ENCODE data around the gene HK1. TPM values are rescaled to one million over a fixed set of nuclear protein-coding genes. Genes with fewer than 3 reads are reported as not detected.

HK1 gene
- total RNA-seq, 1 donor from 2014 or later = 168 TPM

DNA sequence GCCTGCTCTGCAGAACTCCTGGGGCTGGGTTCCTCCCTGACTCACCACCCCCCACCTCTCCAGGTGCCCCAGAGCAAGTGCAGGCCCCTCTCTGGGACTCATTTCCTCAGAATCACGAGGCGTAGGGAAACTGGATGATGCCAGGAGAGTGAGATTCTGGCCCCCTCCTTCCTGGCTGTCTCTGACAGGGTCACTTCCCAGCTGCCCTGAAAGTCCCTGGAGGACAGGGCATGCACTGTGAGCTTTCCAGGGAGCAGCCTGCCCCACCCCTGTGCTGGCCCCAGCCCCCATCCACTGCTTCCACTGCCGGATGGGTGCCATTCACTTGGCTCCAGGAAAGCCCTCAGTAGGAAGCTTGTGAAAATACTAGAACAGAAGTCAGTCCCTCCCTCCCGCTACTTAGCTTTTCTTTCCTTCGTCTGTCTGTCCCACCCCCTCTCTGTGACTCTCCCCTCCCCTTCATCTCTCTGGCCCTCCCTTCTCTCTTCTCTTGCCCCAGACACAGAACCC lies 128.1 kb downstream of the HK1 start:
- DNase-seq (peak; percentile 79), ATAC-seq (ENCODE audit: poor library complexity) (peak; percentile 19)
- intact Hi-C loops (cut with DNase I) = no loop called here

GRCh38 chr10:69406816-69407580 lies 128.7 kb downstream of the HK1 start:
- DNase-seq = no peak
- intact Hi-C loops (cut with DNase I) = no loop called here
- no peak for ATAC-seq (ENCODE audit: poor library complexity)

GRCh38 chr10:69407621-69408301 lies 129.5 kb downstream of the HK1 start:
- intact Hi-C loops (cut with DNase I) = no loop called here
- DNase-seq (peak; percentile 48), ATAC-seq (ENCODE audit: poor library complexity) (no peak)

DNA sequence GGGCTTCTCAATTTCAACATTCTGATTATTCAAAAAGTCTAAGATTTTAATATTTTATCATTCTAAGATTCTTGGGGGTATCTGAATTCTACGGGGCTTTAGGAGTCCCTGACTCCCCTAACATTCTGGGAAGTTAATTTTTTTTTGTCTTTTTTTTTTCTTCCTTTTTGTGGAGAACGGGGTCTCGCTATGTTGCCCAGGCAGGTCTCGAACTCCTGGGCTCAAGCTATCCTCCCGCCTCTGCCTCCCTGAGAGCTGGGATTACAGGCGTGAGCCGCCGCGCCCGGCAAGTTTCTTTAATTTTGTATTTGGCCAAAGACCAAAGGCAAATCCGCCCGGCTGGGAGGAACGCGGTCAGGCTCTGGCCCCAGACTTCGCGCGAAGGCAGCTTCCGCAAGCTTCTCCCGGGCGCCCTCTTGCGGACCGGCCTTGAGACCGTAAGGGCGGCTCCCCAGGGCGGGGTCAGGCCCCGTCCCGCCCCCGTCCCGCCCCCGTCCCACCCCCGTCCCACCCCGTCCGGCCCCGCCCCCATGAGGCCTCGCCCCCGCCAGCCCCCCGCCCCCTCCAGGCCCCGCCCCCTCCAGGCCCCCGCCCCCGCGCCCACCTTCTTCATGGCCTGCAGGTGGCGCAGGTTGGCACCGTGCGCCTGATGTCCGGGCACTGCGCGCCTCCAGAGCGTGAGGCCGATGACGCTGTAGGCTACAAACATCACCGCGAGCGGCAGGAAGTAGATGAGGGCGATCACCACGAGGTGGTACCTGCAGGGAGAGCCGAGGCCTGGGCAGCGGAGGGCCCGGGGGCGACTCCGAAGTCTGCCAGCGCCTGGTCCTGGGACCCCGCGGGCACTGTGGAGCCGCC lies 130.3 kb downstream of the HK1 start:
- DNase-seq (peak; percentile 97), ATAC-seq (ENCODE audit: poor library complexity) (peak; percentile 86)
- intact Hi-C loops (cut with DNase I) = no loop called here

DNA sequence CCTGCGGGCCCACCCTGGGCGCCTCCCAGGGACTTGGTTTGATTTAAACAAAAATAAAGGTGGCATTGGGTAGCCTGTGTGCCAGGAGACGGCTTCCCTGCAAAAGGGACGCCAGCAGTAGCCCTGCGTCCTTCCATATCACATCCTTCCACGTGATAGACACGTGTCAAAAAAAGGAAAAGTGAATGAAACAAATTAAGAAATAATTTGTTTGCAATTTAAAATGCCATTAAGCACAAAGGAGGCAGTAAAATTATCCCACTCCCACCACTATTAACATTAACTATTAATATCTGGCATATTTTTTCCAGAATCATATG lies 130.8 kb downstream of the HK1 start:
- ATAC-seq (ENCODE audit: poor library complexity) (no peak), DNase-seq (no peak)
- intact Hi-C loops (cut with DNase I) = no loop called here

GRCh38 chr10:69409968-69410367 lies 131.7 kb downstream of the HK1 start:
- intact Hi-C loops (cut with DNase I) = no loop called here
- peak; percentile 52 for DNase-seq
- ATAC-seq (ENCODE audit: poor library complexity) = no peak

- intact Hi-C loops (cut with DNase I) = no loop called here
- ATAC-seq (ENCODE audit: poor library complexity) (no peak), DNase-seq (no peak)
These were observed 132.2 kb downstream of the HK1 start for GRCh38 chr10:69410487-69410886.

DNA sequence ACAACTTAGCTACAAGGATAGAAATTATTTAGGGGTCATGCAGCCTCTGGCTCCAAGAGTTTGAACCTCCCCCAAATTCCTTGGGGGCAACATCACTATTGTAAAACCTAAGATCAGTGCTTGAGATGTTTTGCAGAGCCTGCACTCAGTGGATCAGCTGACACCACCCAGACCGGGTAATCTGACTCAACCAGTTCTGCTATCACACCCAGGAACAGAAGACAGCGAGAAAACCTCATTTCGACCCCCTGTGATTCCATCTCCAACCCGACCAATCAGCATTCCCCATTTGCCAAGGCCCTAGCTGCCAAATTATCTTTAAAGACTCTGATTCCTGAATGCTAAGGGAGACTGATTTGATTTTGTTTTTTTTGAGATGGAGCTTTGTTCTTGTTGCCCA lies 133.2 kb downstream of the HK1 start:
- DNase-seq (no peak), ATAC-seq (ENCODE audit: poor library complexity) (no peak)
- intact Hi-C loops (cut with DNase I) = no loop called here

- intact Hi-C loops (cut with DNase I) = no loop called here
- DNase-seq = no peak
- no peak for ATAC-seq (ENCODE audit: poor library complexity)
These were observed 134.0 kb downstream of the HK1 start for GRCh38 chr10:69412232-69412790.

DNA sequence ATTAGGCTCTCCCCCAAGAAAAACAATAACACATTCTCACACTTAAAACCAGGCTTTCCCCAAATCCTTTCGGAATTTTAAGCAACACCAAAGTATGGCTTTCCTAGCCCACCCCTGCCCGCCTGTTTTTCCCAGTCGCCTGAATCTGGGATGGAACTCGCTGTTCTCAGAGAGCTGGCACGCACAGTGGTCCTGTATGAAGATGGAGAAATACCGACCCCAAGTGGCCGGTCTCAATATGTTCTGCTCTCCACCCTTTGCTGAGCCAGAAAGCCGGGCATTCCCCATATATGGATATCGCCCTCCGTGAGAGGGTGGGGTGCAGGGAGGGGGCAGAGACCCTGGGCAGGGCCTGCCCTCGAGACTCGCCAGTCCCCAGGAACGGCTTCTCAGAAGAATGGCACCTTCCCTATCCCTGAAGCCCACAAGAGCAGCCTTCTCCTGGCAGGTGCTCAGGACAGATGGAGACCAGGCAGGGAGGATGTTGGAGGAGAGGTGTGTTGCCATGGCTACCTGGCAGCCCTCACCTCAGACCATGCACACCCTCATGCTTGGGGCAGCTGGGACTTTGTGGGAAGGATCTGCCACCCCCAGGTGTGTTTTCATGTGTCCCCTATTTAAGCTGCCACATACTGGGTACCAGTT lies 135.0 kb downstream of the HK1 start:
- DNase-seq (peak; percentile 76), ATAC-seq (ENCODE audit: poor library complexity) (peak; percentile 52)
- intact Hi-C loops (cut with DNase I) = no loop called here

DNA sequence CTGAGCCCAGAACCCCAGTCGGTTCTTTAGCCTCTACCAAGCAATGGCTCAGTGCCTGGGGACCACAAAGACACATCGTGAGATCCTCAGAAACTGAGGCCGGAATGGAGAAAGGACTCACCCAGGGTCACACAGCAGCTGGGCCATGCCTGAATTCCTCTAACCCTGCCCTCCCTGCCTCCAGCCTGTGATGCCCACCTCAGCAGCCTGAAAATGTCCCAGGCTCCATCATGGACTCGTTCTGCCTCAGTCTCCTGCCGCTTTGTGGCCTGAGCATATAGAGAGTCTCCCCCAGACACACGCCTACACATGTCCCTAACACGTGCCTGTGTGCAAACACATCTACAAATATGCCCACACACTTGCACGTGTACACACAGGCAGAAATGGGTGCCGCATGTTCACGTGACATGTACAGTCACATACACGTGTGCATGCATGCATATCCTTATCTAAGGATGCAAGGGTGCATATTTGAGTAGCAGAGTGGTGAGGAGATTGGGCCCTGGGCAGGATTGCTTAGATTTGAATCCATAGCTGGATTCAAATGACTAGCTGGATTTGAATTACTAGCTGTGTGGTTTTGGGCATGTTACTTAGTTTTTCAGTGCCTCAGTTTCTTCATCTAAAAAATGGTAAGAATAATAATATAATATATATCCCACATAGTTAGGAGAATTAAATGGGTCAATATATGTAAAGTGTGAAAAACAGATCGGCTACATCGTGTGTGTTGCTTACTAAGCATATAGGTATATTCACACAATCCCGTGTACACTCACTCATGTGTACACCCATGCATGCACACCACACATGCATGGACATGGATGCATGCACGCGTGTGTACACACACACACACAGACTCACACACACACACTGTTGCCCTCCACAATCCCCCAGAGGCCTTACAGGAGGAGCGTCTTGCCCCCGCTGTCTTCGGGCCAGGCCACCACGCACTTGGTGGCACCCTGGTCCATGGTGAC lies 136.0 kb downstream of the HK1 start:
- ATAC-seq (ENCODE audit: poor library complexity) (no peak), DNase-seq (no peak)
- intact Hi-C loops (cut with DNase I) = no loop called here

DNA sequence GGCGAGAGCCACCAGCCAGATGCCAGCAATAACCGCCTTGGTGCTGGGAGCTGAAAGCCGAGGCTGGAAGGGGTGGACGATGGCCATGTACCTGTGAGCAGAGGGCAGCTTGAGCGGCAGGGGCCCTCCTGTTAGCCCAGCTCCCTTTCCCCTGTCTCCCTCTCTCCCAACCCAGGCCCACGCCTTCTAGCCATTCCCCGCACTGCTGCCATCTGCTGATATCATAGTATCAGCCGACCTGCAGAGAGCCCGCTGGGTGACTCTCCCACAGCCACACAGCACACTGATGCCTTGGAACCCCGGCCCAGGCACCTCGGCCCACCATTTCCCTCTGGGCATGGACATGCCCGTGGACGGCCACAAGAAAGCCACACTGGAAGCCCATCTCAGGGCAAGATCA lies 136.8 kb downstream of the HK1 start:
- intact Hi-C loops (cut with DNase I) = no loop called here
- ATAC-seq (ENCODE audit: poor library complexity) (no peak), DNase-seq (no peak)

- ATAC-seq (ENCODE audit: poor library complexity) (no peak), DNase-seq (no peak)
- intact Hi-C loops (cut with DNase I) = no loop called here
These were observed 137.7 kb downstream of the HK1 start for GRCh38 chr10:69415951-69416350.

GRCh38 chr10:69416695-69417094 lies 138.4 kb downstream of the HK1 start, which contains the start of gene TACR2:
TSS of gene TACR2 (minus strand) at chr10:69416918. CDS start at chr10:69416323, 595 bp downstream.
- DNase-seq (no peak), ATAC-seq (ENCODE audit: poor library complexity) (no peak)
- intact Hi-C loops (cut with DNase I) = no loop called here

DNA sequence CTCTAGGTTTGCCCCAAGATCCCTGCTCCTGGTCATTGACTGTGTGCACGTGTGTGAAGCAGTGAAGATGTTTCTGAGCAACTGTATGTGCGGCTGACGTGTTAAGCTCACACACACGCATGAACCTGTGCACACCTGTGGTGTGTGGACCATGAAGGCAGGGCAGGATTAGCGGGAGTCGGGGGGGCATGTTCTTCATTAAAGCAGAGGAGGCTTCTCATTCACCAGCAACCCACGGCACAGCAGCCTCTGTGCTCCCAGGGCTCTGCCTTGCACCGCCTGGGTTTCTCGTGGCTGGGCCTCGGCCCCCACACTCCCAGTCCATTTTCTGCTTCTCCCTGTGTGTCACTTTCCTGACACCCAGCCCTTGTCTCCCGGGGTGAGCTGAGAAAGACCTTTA lies 139.2 kb downstream of the HK1 start:
- ATAC-seq (ENCODE audit: poor library complexity) = no peak
- intact Hi-C loops (cut with DNase I) = no loop called here

GRCh38 chr10:69418052-69418752 lies 139.9 kb downstream of the HK1 start:
- DNase-seq (no peak), ATAC-seq (ENCODE audit: poor library complexity) (no peak)
- intact Hi-C loops (cut with DNase I) = no loop called here

More for the DNA sequence above, 139.2 kb downstream of the HK1 start:
- no peak for DNase-seq

All from Right ventricle myocardium superior (tissue), 1 donor.